ENCODE data around the gene PLEKHO2.
A peak's percentile ranks its signal among the peaks of the same experiment; 100 is the strongest.
"Not testable (repeated sequence)": the region's sequence is repeated elsewhere in the genome, so short reads cannot be mapped to it uniquely, and the experiment has no call there.

PLEKHO2 gene

GRCh38 chr15:64841344-64842095, at the start of gene PLEKHO2:
TSS of gene PLEKHO2 (plus strand) at chr15:64841915. CDS start at chr15:64842017, 102 bp downstream.
- no peaks in the 10 kb centered on the region for H3K27me3 Mint-ChIP-seq
- H3K4me1 Mint-ChIP-seq (ENCODE audit: low read depth) = peaks cover 68% of the 10 kb centered on the region
- H3K36me3 Mint-ChIP-seq = no peaks in the 10 kb centered on the region
- no peaks in the 10 kb centered on the region for H3K9me3 Mint-ChIP-seq (ENCODE audit: low read depth)
- peak within 1 kb of the TSS; percentile 89 for H3K27ac Mint-ChIP-seq
- H3K4me3 Mint-ChIP-seq = peak within 1 kb of the TSS; percentile 92

DNA sequence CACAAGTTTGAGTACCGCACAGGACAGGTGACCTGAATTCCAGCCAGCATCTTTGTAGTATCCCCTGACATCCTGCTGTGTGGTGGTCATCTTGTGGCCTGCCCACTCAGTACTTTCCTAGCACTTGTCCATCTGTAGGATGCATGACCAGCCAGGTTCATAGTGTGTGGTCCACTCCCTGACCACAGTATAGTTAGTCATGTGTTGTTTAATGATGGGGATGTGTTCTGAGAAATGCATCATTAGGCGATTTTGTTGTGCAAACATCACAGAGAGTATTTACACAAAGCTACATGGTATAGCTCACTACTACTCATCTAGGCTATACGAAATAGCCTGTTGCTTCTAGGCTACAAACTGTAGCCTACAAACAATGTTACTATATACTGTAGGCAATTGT, 49.4 kb upstream of the PLEKHO2 start:
- H3K4me3 Mint-ChIP-seq = no peak overlapping the region
- H3K27me3 Mint-ChIP-seq = no peaks in the 10 kb centered on the region
- no peak overlapping the region for H3K27ac Mint-ChIP-seq
- no peaks in the 10 kb centered on the region for H3K36me3 Mint-ChIP-seq
- no peaks in the 10 kb centered on the region for H3K4me1 Mint-ChIP-seq (ENCODE audit: low read depth)
- H3K9me3 Mint-ChIP-seq (ENCODE audit: low read depth) = no peaks in the 10 kb centered on the region

DNA sequence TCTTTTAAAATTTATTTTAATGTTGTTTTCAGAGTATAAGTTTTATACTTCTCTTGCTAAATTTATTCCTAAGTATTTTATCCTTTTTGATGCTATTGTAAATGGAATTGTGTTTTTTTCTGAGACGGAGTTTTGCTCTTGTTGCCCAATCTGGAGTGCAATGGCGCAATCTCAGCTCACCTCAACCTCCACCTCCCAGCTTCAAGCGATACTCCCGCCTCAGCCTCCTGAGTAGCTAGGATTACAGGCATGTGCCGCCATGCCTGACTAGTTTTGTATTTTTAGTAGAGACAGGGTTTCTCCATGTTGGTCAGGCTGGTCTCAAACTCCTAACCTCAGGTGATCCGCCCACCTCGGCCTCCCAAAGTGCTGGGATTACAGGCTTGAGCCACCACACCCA, 46.4 kb upstream of the PLEKHO2 start:
- H3K4me1 Mint-ChIP-seq (ENCODE audit: low read depth); H3K9me3 Mint-ChIP-seq (ENCODE audit: low read depth); H3K27ac Mint-ChIP-seq; H3K4me3 Mint-ChIP-seq; H3K27me3 Mint-ChIP-seq; H3K36me3 Mint-ChIP-seq: not testable (repeated sequence)

DNA sequence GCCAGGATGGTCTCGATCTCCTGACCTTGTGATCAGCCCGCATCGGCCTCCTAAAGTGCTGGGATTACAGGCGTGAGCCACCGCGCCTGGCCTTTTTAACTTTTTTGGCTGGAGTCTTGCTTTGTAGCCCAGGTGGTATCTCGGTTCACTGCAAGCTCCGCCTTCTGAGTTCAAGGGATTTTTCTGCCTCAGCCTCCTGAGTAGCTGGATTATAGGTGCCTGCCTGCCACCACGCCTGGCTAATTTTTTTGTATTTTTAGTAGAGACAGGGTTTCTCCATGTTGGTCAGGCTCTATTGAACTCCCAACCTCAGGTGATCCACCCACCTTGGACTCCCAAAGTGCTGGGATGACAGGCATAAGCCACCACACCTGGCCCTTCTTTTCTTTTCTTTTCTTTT, 45.8 kb upstream of the PLEKHO2 start:
- H3K27ac Mint-ChIP-seq; H3K4me3 Mint-ChIP-seq; H3K27me3 Mint-ChIP-seq; H3K9me3 Mint-ChIP-seq (ENCODE audit: low read depth); H3K36me3 Mint-ChIP-seq; H3K4me1 Mint-ChIP-seq (ENCODE audit: low read depth): not testable (repeated sequence)

GRCh38 chr15:64798905-64799304, 42.8 kb upstream of the PLEKHO2 start:
- H3K27me3 Mint-ChIP-seq; H3K4me1 Mint-ChIP-seq (ENCODE audit: low read depth); H3K4me3 Mint-ChIP-seq; H3K9me3 Mint-ChIP-seq (ENCODE audit: low read depth); H3K36me3 Mint-ChIP-seq; H3K27ac Mint-ChIP-seq: not testable (repeated sequence)

GRCh38 chr15:64800476-64800875, 41.2 kb upstream of the PLEKHO2 start:
- Mint-ChIP-seq H3K9me3 (ENCODE audit: low read depth) (no peaks in the 10 kb centered on the region), H3K27ac (no peak overlapping the region), H3K27me3 (no peaks in the 10 kb centered on the region), H3K4me3 (no peak overlapping the region), H3K36me3 (no peaks in the 10 kb centered on the region), H3K4me1 (ENCODE audit: low read depth) (no peaks in the 10 kb centered on the region)

GRCh38 chr15:64803526-64803925, 38.2 kb upstream of the PLEKHO2 start:
- Mint-ChIP-seq H3K4me3 (no peak overlapping the region), H3K4me1 (ENCODE audit: low read depth) (no peaks in the 10 kb centered on the region), H3K27ac (no peak overlapping the region), H3K36me3 (no peaks in the 10 kb centered on the region), H3K9me3 (ENCODE audit: low read depth) (no peaks in the 10 kb centered on the region), H3K27me3 (no peaks in the 10 kb centered on the region)

- Mint-ChIP-seq H3K4me3 (no peak overlapping the region), H3K9me3 (ENCODE audit: low read depth) (no peaks in the 10 kb centered on the region)
Measured at GRCh38 chr15:64804619-64805018, 37.1 kb upstream of the PLEKHO2 start.

GRCh38 chr15:64806509-64806908, 35.2 kb upstream of the PLEKHO2 start:
- no peaks in the 10 kb centered on the region for H3K36me3 Mint-ChIP-seq
- H3K27me3 Mint-ChIP-seq = no peaks in the 10 kb centered on the region
- H3K27ac Mint-ChIP-seq = no peak overlapping the region
- H3K4me1 Mint-ChIP-seq (ENCODE audit: low read depth) = no peaks in the 10 kb centered on the region
- H3K9me3 Mint-ChIP-seq (ENCODE audit: low read depth) = no peaks in the 10 kb centered on the region
- no peak overlapping the region for H3K4me3 Mint-ChIP-seq

More at GRCh38 chr15:64804619-64805018, 37.1 kb upstream of the PLEKHO2 start:
- no peak overlapping the region for H3K27ac Mint-ChIP-seq
- no peaks in the 10 kb centered on the region for H3K4me1 Mint-ChIP-seq (ENCODE audit: low read depth)
- no peaks in the 10 kb centered on the region for H3K36me3 Mint-ChIP-seq
- no peaks in the 10 kb centered on the region for H3K27me3 Mint-ChIP-seq

DNA sequence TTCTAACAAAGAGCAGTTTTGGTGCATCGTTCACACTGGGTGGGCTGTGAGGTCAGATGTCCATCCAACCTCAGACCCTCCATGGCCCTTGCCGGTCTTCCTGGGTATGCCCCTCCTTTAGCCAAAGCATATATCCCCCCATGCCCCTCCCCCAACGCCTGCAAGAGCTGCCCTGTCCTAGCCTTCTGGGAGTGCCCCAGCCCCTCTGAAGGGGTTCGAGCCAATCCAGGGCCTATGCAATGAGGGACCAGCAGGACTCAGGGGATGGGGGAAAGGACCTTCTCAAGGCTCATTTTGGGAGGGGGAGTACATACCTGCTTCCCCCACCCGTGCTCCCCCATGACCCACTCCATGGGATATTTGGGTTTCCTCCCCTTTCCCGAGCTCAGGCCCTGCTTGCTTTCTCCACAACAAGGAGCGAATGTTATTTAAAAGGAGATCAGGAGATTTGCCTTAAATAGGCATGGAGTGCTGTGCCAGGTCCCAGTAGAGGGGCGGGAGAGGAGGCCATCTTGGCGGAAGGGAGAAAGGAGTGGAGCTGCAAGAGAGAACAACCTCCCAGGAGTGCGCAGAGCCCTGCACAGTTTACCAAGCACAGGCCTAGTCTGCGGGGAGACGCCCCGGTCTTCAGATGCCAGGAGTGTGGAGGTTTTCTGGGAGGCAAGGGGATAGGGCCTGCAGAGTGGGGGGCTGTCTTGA, 34.5 kb upstream of the PLEKHO2 start:
- H3K27me3 Mint-ChIP-seq = no peaks in the 10 kb centered on the region
- H3K4me1 Mint-ChIP-seq (ENCODE audit: low read depth) = no peaks in the 10 kb centered on the region
- no peaks in the 10 kb centered on the region for H3K36me3 Mint-ChIP-seq
- H3K9me3 Mint-ChIP-seq (ENCODE audit: low read depth) = no peaks in the 10 kb centered on the region
- no peak overlapping the region for H3K27ac Mint-ChIP-seq
- no peak overlapping the region for H3K4me3 Mint-ChIP-seq

DNA sequence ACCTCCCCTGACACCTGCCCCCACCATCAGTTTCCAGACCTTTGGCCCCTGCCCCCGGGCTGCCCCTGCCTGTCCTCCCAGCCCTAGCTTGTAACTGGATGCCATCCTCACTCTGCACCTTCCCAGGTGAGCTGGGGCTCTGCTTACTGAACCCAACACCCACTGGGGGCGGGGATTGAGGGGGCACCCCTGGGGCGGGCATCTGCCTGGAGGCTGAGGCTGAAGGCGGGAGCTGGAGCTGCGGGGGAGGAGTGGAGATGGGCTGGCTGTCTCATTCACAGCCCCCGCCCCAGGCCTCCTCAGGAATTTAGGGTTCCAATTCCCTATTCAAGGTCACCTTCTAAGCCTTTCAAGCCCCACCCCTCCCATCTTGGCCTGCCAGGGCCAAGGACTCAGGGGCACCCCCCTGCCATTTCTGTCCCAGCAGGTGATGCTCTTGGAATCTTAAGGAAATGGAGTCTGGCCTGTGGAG, 33.9 kb upstream of the PLEKHO2 start:
- Mint-ChIP-seq H3K36me3 (no peaks in the 10 kb centered on the region), H3K27me3 (no peaks in the 10 kb centered on the region), H3K4me3 (no peak overlapping the region), H3K27ac (no peak overlapping the region), H3K4me1 (ENCODE audit: low read depth) (no peaks in the 10 kb centered on the region), H3K9me3 (ENCODE audit: low read depth) (no peaks in the 10 kb centered on the region)

GRCh38 chr15:64808785-64809453, 32.8 kb upstream of the PLEKHO2 start:
- Mint-ChIP-seq H3K36me3 (no peaks in the 10 kb centered on the region), H3K4me3 (no peak overlapping the region), H3K9me3 (ENCODE audit: low read depth) (no peaks in the 10 kb centered on the region), H3K27ac (no peak overlapping the region), H3K4me1 (ENCODE audit: low read depth) (no peaks in the 10 kb centered on the region), H3K27me3 (no peaks in the 10 kb centered on the region)

DNA sequence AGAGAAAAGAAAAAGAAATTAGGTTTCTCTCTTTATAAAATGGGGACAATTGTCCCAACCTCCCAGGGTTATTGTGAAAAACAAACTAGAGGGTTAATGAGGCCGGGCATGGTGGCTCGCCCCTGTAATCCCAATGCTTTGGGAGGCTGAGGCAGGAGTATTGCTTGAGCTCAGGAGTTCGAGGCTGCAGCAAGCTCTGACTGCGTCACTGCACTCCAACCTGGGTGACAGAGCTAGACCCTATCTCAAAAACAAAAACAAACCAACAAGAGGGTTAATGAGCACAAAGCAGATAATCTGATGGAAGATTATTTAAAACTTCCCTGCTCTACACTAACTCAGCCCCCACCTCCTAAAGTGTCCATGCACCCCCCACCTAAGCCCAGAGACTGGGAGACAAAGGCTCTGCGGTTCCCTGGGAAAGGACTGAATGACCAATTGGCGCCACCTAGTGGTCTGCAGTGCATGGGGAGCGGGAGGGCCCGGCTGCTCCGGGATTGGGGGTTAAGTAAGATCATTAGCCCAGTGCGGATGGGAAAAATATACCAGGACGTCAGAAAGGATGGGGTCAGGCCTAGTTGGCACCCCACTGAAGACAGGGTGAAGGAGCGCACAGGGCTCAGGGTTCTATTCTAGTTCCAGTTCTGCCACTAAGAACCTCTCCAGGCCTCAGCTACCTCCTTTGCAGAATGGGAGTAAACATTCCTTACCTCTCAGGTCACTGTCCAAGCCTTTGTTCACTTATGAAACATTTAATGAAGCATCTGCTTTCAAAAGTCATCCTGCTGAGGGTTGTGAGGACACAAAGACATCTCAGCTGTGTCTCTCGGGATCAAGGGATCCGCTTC, 31.8 kb upstream of the PLEKHO2 start:
- Mint-ChIP-seq H3K9me3 (ENCODE audit: low read depth) (no peaks in the 10 kb centered on the region), H3K27ac (no peak overlapping the region), H3K27me3 (no peaks in the 10 kb centered on the region), H3K4me3 (no peak overlapping the region), H3K36me3 (no peaks in the 10 kb centered on the region), H3K4me1 (ENCODE audit: low read depth) (no peaks in the 10 kb centered on the region)

DNA sequence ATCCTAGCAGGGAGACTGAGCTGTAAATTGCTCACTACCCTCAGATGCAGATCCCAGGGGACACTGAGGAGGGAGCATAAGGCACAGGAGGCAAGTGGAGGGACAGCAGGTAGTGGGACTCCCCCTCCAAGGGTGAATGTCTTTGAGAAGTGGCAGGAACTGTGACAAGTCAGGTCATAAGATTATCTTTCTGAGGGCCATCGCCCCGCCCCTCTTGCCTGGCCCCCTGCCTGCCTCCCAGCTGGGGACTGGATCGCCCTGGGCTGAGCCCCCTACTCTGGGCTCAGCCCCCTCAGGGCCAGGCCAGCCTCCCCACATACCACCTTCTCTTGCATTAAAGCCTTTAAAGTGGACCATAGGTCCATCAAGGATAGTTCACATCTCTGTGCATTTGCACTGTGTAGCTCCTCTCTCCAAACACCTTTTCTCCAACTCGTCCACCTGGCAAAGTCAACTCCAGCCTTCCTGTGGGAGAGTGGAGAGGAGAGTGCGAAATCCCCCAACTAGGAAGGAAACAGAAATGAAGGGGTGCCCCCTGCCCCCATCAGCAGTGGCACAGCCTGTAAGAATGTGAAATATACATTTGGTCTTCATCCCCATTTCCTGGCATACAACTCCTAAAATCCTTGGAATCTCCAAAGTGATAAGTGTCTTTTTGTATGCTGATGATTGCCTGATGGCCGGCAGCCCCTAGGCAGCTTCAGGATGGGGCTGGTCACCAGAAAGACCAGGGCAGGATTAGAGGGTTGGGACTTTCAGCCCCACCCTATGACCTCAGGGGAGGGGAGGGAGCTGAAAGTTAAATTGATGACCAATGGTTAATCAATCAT, 31.0 kb upstream of the PLEKHO2 start:
- H3K27ac Mint-ChIP-seq = no peak overlapping the region
- no peak overlapping the region for H3K4me3 Mint-ChIP-seq
- no peaks in the 10 kb centered on the region for H3K4me1 Mint-ChIP-seq (ENCODE audit: low read depth)
- no peaks in the 10 kb centered on the region for H3K9me3 Mint-ChIP-seq (ENCODE audit: low read depth)
- no peaks in the 10 kb centered on the region for H3K27me3 Mint-ChIP-seq
- no peaks in the 10 kb centered on the region for H3K36me3 Mint-ChIP-seq
